Liver (tissue), 9 donors: ENCODE measurements around the gene PRND. TPM values are rescaled to one million over a fixed set of nuclear protein-coding genes. Genes with fewer than 3 reads are reported as not detected.

Source experiments
- DNase-seq: peaks from one replicate; pipeline ENCODE4 v3.0.0-alpha.2; 2017; ENCODE audit warnings: low spot score
- H3K27ac ChIP-seq, 2 donors: one replicate each; pipeline ENCODE4 v1.7.0; 2013; ENCODE audit warnings: inconsistent platforms in 2 of 2, low read length in 2 of 2, control low read depth in 1 of 2, low read depth in 1 of 2, mild to moderate bottlenecking in 1 of 2
- H3K27me3 ChIP-seq, 4 donors: one replicate each; pipeline versions ENCODE4 v1.6.1 to v1.7.0; 2013; ENCODE audit warnings: low read length in 3 of 4, inconsistent platforms in 1 of 4, mild to moderate bottlenecking in 1 of 4, moderate library complexity in 1 of 4; ENCODE audit not compliant: control insufficient read depth in 4 of 4, insufficient read depth in 4 of 4
- H3K36me3 ChIP-seq, 4 donors: one replicate each; pipeline versions ENCODE4 v1.6.1 to v1.7.0; 2013; ENCODE audit warnings: low read length in 3 of 4, mild to moderate bottlenecking in 3 of 4, low read depth in 1 of 4, moderate library complexity in 1 of 4; ENCODE audit not compliant: control insufficient read depth in 4 of 4, insufficient read depth in 3 of 4
- H3K4me1 ChIP-seq, 4 donors: one replicate each; pipeline versions ENCODE4 v1.6.1 to v1.7.0; 2013; ENCODE audit warnings: low read length in 3 of 4, mild to moderate bottlenecking in 3 of 4, moderate library complexity in 1 of 4; ENCODE audit not compliant: control insufficient read depth in 4 of 4, insufficient read depth in 4 of 4
- H3K4me3 ChIP-seq, 3 donors: one replicate each; pipeline versions ENCODE4 v1.6.1 to v1.7.0; 2013; ENCODE audit warnings: low read length in 3 of 3, control low read depth in 1 of 3, low read depth in 1 of 3, mild to moderate bottlenecking in 1 of 3
- H3K9ac ChIP-seq, 2 donors: one replicate each; pipeline ENCODE4 v1.7.0; 2013; ENCODE audit warnings: low read length in 2 of 2, mild to moderate bottlenecking in 2 of 2, moderate library complexity in 2 of 2, control low read depth in 1 of 2, low read depth in 1 of 2
- H3K9me3 ChIP-seq, 4 donors: one replicate each; pipeline versions ENCODE4 v1.6.1 to v1.7.0; 2013; ENCODE audit warnings: low read length in 3 of 4; ENCODE audit not compliant: control insufficient read depth in 4 of 4
- ATF3 ChIP-seq: IDR thresholded peaks from 2 replicates; pipeline ENCODE4 v1.6.1; 2016; ENCODE audit warnings: antibody characterized with exemption
- CTCF ChIP-seq: fragments of 150-350 bp; IDR thresholded peaks from 2 replicates; pipeline ENCODE4 v1.5.1; 2017; ENCODE audit warnings: improper control_type of control experiment, low read depth, low read length; ENCODE audit not compliant: missing input control
- EGR1 ChIP-seq, 2 donors: IDR thresholded peaks; 2 replicates each; pipeline ENCODE4 v1.6.1; 2016 to 2018; ENCODE audit warnings: antibody characterized with exemption in 2 of 2, low read depth in 2 of 2
- FOXA2 ChIP-seq: IDR thresholded peaks from 2 replicates; pipeline ENCODE4 v1.6.1; 2016; ENCODE audit warnings: antibody characterized with exemption
- GABPA ChIP-seq, 2 donors: IDR thresholded peaks in 1 of 2; conservative IDR thresholded peaks in 1 of 2; 2 replicates each; pipeline ENCODE4 v1.6.1; 2016; ENCODE audit warnings: antibody characterized with exemption in 2 of 2, mild to moderate bottlenecking in 1 of 2, moderate library complexity in 1 of 2
- HNF4A ChIP-seq, 2 donors: conservative IDR thresholded peaks; 2 replicates each; pipeline ENCODE4 v1.6.1; 2016; ENCODE audit warnings: antibody characterized with exemption in 2 of 2, mild to moderate bottlenecking in 2 of 2
- JUND ChIP-seq, 2 donors: IDR thresholded peaks; 2 replicates each; pipeline ENCODE4 v1.6.1; 2016; ENCODE audit warnings: antibody characterized with exemption in 2 of 2
- MAX ChIP-seq: IDR thresholded peaks from 2 replicates; pipeline ENCODE4 v1.6.1; 2016; ENCODE audit warnings: antibody characterized with exemption
- NR2F2 ChIP-seq: IDR thresholded peaks from 2 replicates; pipeline ENCODE4 v1.6.1; 2016; ENCODE audit warnings: antibody characterized with exemption
- RAD21 ChIP-seq, 2 donors: IDR thresholded peaks; 2 replicates each; pipeline ENCODE4 v1.6.1; 2016; ENCODE audit warnings: antibody characterized with exemption in 2 of 2, mild to moderate bottlenecking in 2 of 2
- REST ChIP-seq: IDR thresholded peaks from 2 replicates; pipeline ENCODE4 v1.6.1; 2016; ENCODE audit warnings: antibody characterized with exemption, mild to moderate bottlenecking
- SP1 ChIP-seq: IDR thresholded peaks from 2 replicates; pipeline ENCODE4 v1.6.1; 2018; ENCODE audit warnings: antibody characterized with exemption, mild to moderate bottlenecking
- TAF1 ChIP-seq: conservative IDR thresholded peaks from 2 replicates; pipeline ENCODE4 v1.6.1; 2016; ENCODE audit warnings: antibody characterized with exemption, mild to moderate bottlenecking
- YY1 ChIP-seq: IDR thresholded peaks from 2 replicates; pipeline ENCODE4 v1.6.1; 2016; ENCODE audit warnings: antibody characterized with exemption, mild to moderate bottlenecking
- ZBTB33 ChIP-seq: IDR thresholded peaks from 2 replicates; pipeline ENCODE4 v1.6.1; 2016; ENCODE audit warnings: antibody characterized with exemption
- WGBS: extraction: QIAGEN DNeasy Blood & Tissue Kit; methylation state at CpG from one replicate; pipeline ENCODE4 v1.1.7; 2013; 5-methylcytosine and 5-hydroxymethylcytosine counted together
- polyA plus RNA-seq, 2 donors: library from polyadenylated mRNA; stranded (reverse) in 1 of 2; unstranded in 1 of 2; fragments of 200-250 nt in 1 of 2; fragments of >200 nt in 1 of 2; fragmentation: Nextera tagmentation in 1 of 2; extraction: Ambion mirVana in 1 of 2; gene quantifications; one replicate each; pipeline versions ENCODE4 v1.2.1 to v1.2.3, GENCODE V29; 2013 to 2015
- total RNA-seq, 2 donors: library from RNA; depleted of rRNA; stranded (reverse); fragments of >200 nt; gene quantifications; one replicate each; pipeline ENCODE4 v1.2.3, GENCODE V29; 2014
- donor health status: healthy.
- donor health status: healthy.
- donor health status: healthy.
- donor health status: healthy.
- donor health status: healthy.

Gene PRND
- total and polyA plus RNA-seq, 4 donors, result 0.23 TPM; not detected in 3

- H3K4me3 ChIP-seq, result no peak overlapping the region
- H3K9ac ChIP-seq, result no peak overlapping the region
- DNase-seq, result no peak
- no peaks in the 10 kb centered on the region for H3K36me3 ChIP-seq
- peaks cover 0 to 4% (median 0%) of the 10 kb centered on the region in 4 donors for H3K27me3 ChIP-seq
- WGBS, result 16% methylated on average over 6 of the region's 6 CpGs
- no peaks in the 10 kb centered on the region for H3K4me1 ChIP-seq
- H3K27ac ChIP-seq, result no peak overlapping the region
- no peaks in the 10 kb centered on the region for H3K9me3 ChIP-seq
- TF ChIP-seq NR2F2 (peak; percentile 52), REST (peak; percentile 93), JUND (IDR thresholded peaks at IDR 0.05) (no peak), ATF3 (no peak)
These were observed 9.1 kb downstream of the PRND start for GRCh38 chr20:4730780-4731179.

- WGBS, result 74% methylated on average over 3 of the region's 3 CpGs
- no peak for DNase-seq
- TF ChIP-seq ATF3 (no peak), EGR1 (IDR thresholded peaks at IDR 0.05; ENCODE audit: low read depth in 2 of 2) (no peak), ZBTB33 (no peak), TAF1 (no peak), GABPA (IDR thresholded peaks at IDR 0.05 in 1 of 2, conservative IDR thresholded peaks at IDR 0.05 in 1 of 2) (no peak), HNF4A (conservative IDR thresholded peaks at IDR 0.05) (no peak), REST (no peak), CTCF (no peak), FOXA2 (no peak), RAD21 (IDR thresholded peaks at IDR 0.05) (no peak), SP1 (no peak), MAX (no peak), YY1 (no peak)
These were observed 15.2 kb downstream of the PRND start for GRCh38 chr20:4736875-4737274.

More at GRCh38 chr20:4736875-4737274, 15.2 kb downstream of the PRND start:
- Histone ChIP-seq H3K27me3 (peaks cover 0 to 4% (median 0%) of the 10 kb centered on the region in 4 donors), H3K4me1 (no peaks in the 10 kb centered on the region), H3K9me3 (no peaks in the 10 kb centered on the region), H3K36me3 (no peaks in the 10 kb centered on the region), H3K4me3 (no peak overlapping the region), H3K9ac (no peak overlapping the region), H3K27ac (no peak overlapping the region)
